Measurements from ENCODE around the gene CEACAM6. TPM values are rescaled to one million over a fixed set of nuclear protein-coding genes. Genes with fewer than 3 reads are reported as not detected.
A peak's percentile ranks its signal among the peaks of the same experiment; 100 is the strongest.

Gene CEACAM6
- total and polyA plus RNA-seq, 2 donors (not counting 1 experiment from before 2014, with no cell fraction given): not detected

DNA sequence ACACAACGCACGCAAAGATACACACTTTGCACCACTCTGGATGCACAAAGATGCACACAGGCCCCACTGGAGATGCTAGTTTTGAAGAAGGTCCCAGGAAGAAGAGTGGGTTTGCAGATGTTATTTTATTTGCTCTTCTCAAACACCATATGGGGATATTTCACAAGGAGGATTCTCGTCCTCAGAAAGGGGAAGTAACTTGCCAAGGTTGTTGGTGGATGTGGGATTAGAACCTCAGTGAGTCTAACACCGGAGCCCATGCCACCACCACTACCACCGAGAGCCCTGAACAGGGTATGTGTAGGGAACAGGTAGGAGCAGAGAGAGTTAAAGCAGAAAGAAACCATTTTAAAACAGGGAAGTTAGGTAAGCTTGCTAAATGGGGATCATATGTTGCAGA lies 9.6 kb upstream of the CEACAM6 start:
- ATAC-seq (ENCODE audit: low read depth) (no peak), DNase-seq (no peak)
- no peak overlapping the region for H3K27ac Mint-ChIP-seq
- Histone ChIP-seq H3K27ac (ENCODE audit: low read length in 2 of 2) (no peak overlapping the region), H2AFZ (ENCODE audit: insufficient read depth, low read depth, low read length, poor library complexity, severe bottlenecking) (no peak overlapping the region), H3K4me2 (replicated peaks; ENCODE audit: low read depth, low read length, poor library complexity, severe bottlenecking) (no peak overlapping the region), H3K9me3 (ENCODE audit: control extremely low read depth in 1 of 3, control insufficient read depth in 2 of 3, insufficient read depth in 1 of 3, low read length in 2 of 3) (no peaks in the 10 kb centered on the region), H3K9ac (ENCODE audit: low read length) (no peak overlapping the region), H4K20me1 (ENCODE audit: control insufficient read depth, insufficient read depth, low read length, poor library complexity, severe bottlenecking) (no peaks in the 10 kb centered on the region), H3K4me3 (ENCODE audit: control extremely low read depth in 1 of 5, extremely low read depth in 1 of 5, insufficient read depth in 1 of 5, low read depth in 2 of 5, low read length in 4 of 5) (no peak overlapping the region), H3K36me3 (replicated peaks in 1 of 2; ENCODE audit: control extremely low read depth in 1 of 2, control insufficient read depth in 1 of 2, extremely low read depth in 1 of 2, insufficient read depth in 2 of 2, low read length in 1 of 2) (no peaks in the 10 kb centered on the region), H3K27me3 (replicated peaks in 1 of 4; ENCODE audit: control extremely low read depth in 1 of 4, control insufficient read depth in 3 of 4, insufficient read depth in 4 of 4, low read length in 3 of 4) (peaks cover 0 to 22% (median 5%) of the 10 kb centered on the region in 4 experiments), H3K4me1 (ENCODE audit: control insufficient read depth in 2 of 2, insufficient read depth in 2 of 2, low read length in 2 of 2) (peaks cover 10 to 20% of the 10 kb centered on the region in 2 donors), H3K79me2 (ENCODE audit: control insufficient read depth, insufficient read depth, low read length) (no peaks in the 10 kb centered on the region)
- no CpG with 5 or more reads among the region's 5 CpGs for WGBS (ENCODE audit: insufficient coverage)
- TF ChIP-seq CTCF (IDR thresholded peaks at IDR 0.05) (no peak), EZH2 (IDR thresholded peaks at IDR 0.05; ENCODE audit: borderline replicate concordance, insufficient read depth, low read depth, low read length, poor library complexity, severe bottlenecking) (no peak)
- H3K9me3 Mint-ChIP-seq (ENCODE audit: insufficient read depth): no peaks in the 10 kb centered on the region
- H3K4me3 Mint-ChIP-seq: no peak overlapping the region
- intact Hi-C loops (cut with micrococcal nuclease): loop anchor here (5.0 kb wide), 1 partner anchor 103 kb away; no protein-coding TSS in a partner anchor
- peaks cover 11% of the 10 kb centered on the region for H3K4me1 Mint-ChIP-seq
- CTCF ChIA-PET: interaction anchor here (1.0 to 2.7 kb wide), 3 partner anchors 8 to 47 kb away, joined by 3 to 9 read pairs (median 3); no protein-coding TSS in a partner anchor
- POLR2A ChIA-PET: no interaction called here
- peaks cover 34% of the 10 kb centered on the region for H3K27me3 Mint-ChIP-seq

GRCh38 chr19:41746593-41747227 lies 8.6 kb upstream of the CEACAM6 start:
- no peaks in the 10 kb centered on the region for H3K9me3 Mint-ChIP-seq (ENCODE audit: insufficient read depth)
- no peak overlapping the region for H3K4me3 Mint-ChIP-seq
- Histone ChIP-seq H3K36me3 (replicated peaks in 1 of 2; ENCODE audit: control extremely low read depth in 1 of 2, control insufficient read depth in 1 of 2, extremely low read depth in 1 of 2, insufficient read depth in 2 of 2, low read length in 1 of 2) (no peaks in the 10 kb centered on the region), H3K4me1 (ENCODE audit: control insufficient read depth in 2 of 2, insufficient read depth in 2 of 2, low read length in 2 of 2) (peaks cover 10 to 20% of the 10 kb centered on the region in 2 donors), H3K4me3 (ENCODE audit: control extremely low read depth in 1 of 5, extremely low read depth in 1 of 5, insufficient read depth in 1 of 5, low read depth in 2 of 5, low read length in 4 of 5) (no peak overlapping the region), H4K20me1 (ENCODE audit: control insufficient read depth, insufficient read depth, low read length, poor library complexity, severe bottlenecking) (no peaks in the 10 kb centered on the region), H2AFZ (ENCODE audit: insufficient read depth, low read depth, low read length, poor library complexity, severe bottlenecking) (no peak overlapping the region), H3K79me2 (ENCODE audit: control insufficient read depth, insufficient read depth, low read length) (no peaks in the 10 kb centered on the region), H3K27ac (ENCODE audit: low read length in 2 of 2) (no peak overlapping the region), H3K9me3 (ENCODE audit: control extremely low read depth in 1 of 3, control insufficient read depth in 2 of 3, insufficient read depth in 1 of 3, low read length in 2 of 3) (no peaks in the 10 kb centered on the region), H3K27me3 (replicated peaks in 1 of 4; ENCODE audit: control extremely low read depth in 1 of 4, control insufficient read depth in 3 of 4, insufficient read depth in 4 of 4, low read length in 3 of 4) (peaks cover 0 to 22% (median 5%) of the 10 kb centered on the region in 4 experiments), H3K9ac (ENCODE audit: low read length) (no peak overlapping the region), H3K4me2 (replicated peaks; ENCODE audit: low read depth, low read length, poor library complexity, severe bottlenecking) (no peak overlapping the region)
- intact Hi-C loops (cut with micrococcal nuclease): loop anchor here (5.0 kb wide), 1 partner anchor 104 kb away; no protein-coding TSS in a partner anchor
- peak; percentile 53 for ATAC-seq (ENCODE audit: low read depth)
- POLR2A ChIA-PET: no interaction called here
- H3K27me3 Mint-ChIP-seq: peaks cover 27% of the 10 kb centered on the region
- no peak overlapping the region for H3K27ac Mint-ChIP-seq
- CTCF ChIA-PET: interaction anchor here (0.6 to 2.7 kb wide), 5 partner anchors 9 to 71 kb away, joined by 3 to 9 read pairs (median 3); partner anchors contain the start of gene CEACAM6
- DNase-seq: peak; percentile 54
- TF ChIP-seq EZH2 (IDR thresholded peaks at IDR 0.05; ENCODE audit: borderline replicate concordance, insufficient read depth, low read depth, low read length, poor library complexity, severe bottlenecking) (no peak), CTCF (IDR thresholded peaks at IDR 0.05) (peak; percentile 46)
- peaks cover 11% of the 10 kb centered on the region for H3K4me1 Mint-ChIP-seq
- 67% methylated on average over 2 of the region's 11 CpGs for WGBS (ENCODE audit: insufficient coverage)
